IMR-90 (cell line): ENCODE results near the gene RGS12. TPM values are rescaled to one million over a fixed set of nuclear protein-coding genes. Genes with fewer than 3 reads are reported as not detected.

Source experiments
- ATAC-seq: fragments of 200-7000 bp; cut with Tn5 transposase; 2 replicates; pipeline ENCODE4 v1.9.1; 2020; ENCODE audit warnings: low read depth, mild to moderate bottlenecking, moderate library complexity
- BruUV-seq: library from RNA; stranded (reverse); fragments of 400-500 nt; replicated peaks from 2 replicates; lab custom pipeline; 2021; lab: Mats Ljungman, UMichigan
- CTCF ChIA-PET: fragments of 300-600 bp; formaldehyde crosslinking; extraction: SDS; loops from one replicate; lab custom pipeline; 2021; ENCODE audit warnings: antibody characterized with exemption; lab: Yijun Ruan, JAX
- POLR2A ChIA-PET: fragments of 300-600 bp; sonication (Branson Sonifier 250); formaldehyde crosslinking; loops from one replicate; lab custom pipeline; 2022; ENCODE audit warnings: antibody characterized with exemption; ENCODE audit not compliant: unreplicated experiment; lab: Charles Lee
- DNase-seq: peaks from one replicate; pipeline ENCODE4 v3.0.0; 2013
- H2AFZ ChIP-seq: replicated peaks from 2 replicates; pipeline ENCODE3; 2013; ENCODE audit warnings: low read length, mild to moderate bottlenecking; ENCODE audit not compliant: poor library complexity
- H2AK5ac ChIP-seq: 2 replicates; pipeline ENCODE4 v1.6.1; 2013; ENCODE audit warnings: low read depth, low read length, inconsistent platforms
- H2AK9ac ChIP-seq: replicated peaks from 2 replicates; pipeline ENCODE3; 2013; ENCODE audit warnings: mild to moderate bottlenecking, low read depth, low read length, moderate library complexity; ENCODE audit not compliant: poor library complexity
- H2BK120ac ChIP-seq: 2 replicates; pipeline ENCODE4 v1.6.1; 2013; ENCODE audit warnings: low read depth, low read length, inconsistent platforms
- H2BK15ac ChIP-seq: 3 replicates; pipeline ENCODE4 v1.6.1; 2013; ENCODE audit warnings: low read depth, low read length, inconsistent platforms
- H2BK20ac ChIP-seq: 2 replicates; pipeline ENCODE4 v1.6.1; 2013; ENCODE audit warnings: low read depth, mild to moderate bottlenecking, inconsistent platforms, low read length, moderate library complexity
- H2BK5ac ChIP-seq: 2 replicates; pipeline ENCODE4 v1.6.1; 2013; ENCODE audit warnings: mild to moderate bottlenecking, low read depth, low read length, inconsistent platforms; ENCODE audit not compliant: poor library complexity, severe bottlenecking
- H3K14ac ChIP-seq: replicated peaks from 2 replicates; pipeline ENCODE4 v1.6.1; 2013; ENCODE audit warnings: low read depth, low read length, inconsistent platforms
- H3K18ac ChIP-seq: 2 replicates; pipeline ENCODE4 v1.6.1; 2013; ENCODE audit warnings: low read depth, low read length, control low read depth
- H3K23ac ChIP-seq: 2 replicates; pipeline ENCODE4 v1.6.1; 2013; ENCODE audit warnings: low read depth, low read length, inconsistent platforms
- H3K27ac ChIP-seq: 2 replicates; pipeline ENCODE4 v1.5.1; 2013; ENCODE audit warnings: mild to moderate bottlenecking, control low read depth, low read length; ENCODE audit not compliant: insufficient read depth
- H3K27me3 ChIP-seq: 2 replicates; pipeline ENCODE4 v1.6.1; 2013; ENCODE audit warnings: low read length; ENCODE audit not compliant: control insufficient read depth, insufficient read depth
- H3K36me3 ChIP-seq: 2 replicates; pipeline ENCODE4 v1.6.1; 2013; ENCODE audit warnings: low read length, mixed read lengths; ENCODE audit not compliant: control insufficient read depth, insufficient read depth
- H3K4ac ChIP-seq: 2 replicates; pipeline ENCODE4 v1.6.1; 2013; ENCODE audit warnings: low read depth, low read length, inconsistent platforms
- H3K4me1 ChIP-seq: 2 replicates; pipeline ENCODE4 v1.6.1; 2013; ENCODE audit warnings: low read length, mixed read lengths; ENCODE audit not compliant: control insufficient read depth, insufficient read depth
- H3K4me2 ChIP-seq: 2 replicates; pipeline ENCODE4 v1.6.1; 2013; ENCODE audit warnings: low read depth, mild to moderate bottlenecking, control low read depth, low read length, moderate library complexity
- H3K4me3 ChIP-seq: 2 replicates; pipeline ENCODE4 v1.5.1; 2013; ENCODE audit warnings: low read depth, mild to moderate bottlenecking, control low read depth, low read length, moderate library complexity; ENCODE audit not compliant: insufficient read depth
- H3K56ac ChIP-seq: 2 replicates; pipeline ENCODE4 v1.6.1; 2013; ENCODE audit warnings: low read length, inconsistent platforms; ENCODE audit not compliant: insufficient read depth; ENCODE audit errors: extremely low read depth
- H3K79me1 ChIP-seq, 2 experiments: 2 replicates each; pipeline ENCODE4 v1.6.1; 2013; ENCODE audit warnings: low read length in 2 of 2, inconsistent platforms in 1 of 2, low read depth in 1 of 2
- H3K9ac ChIP-seq: 2 replicates; pipeline ENCODE4 v1.6.1; 2013; ENCODE audit warnings: low read depth, low read length, control low read depth
- H3K9me1 ChIP-seq: 2 replicates; pipeline ENCODE4 v1.6.1; 2013; ENCODE audit warnings: low read length, inconsistent platforms; ENCODE audit not compliant: insufficient read depth
- H3K9me3 ChIP-seq: 2 replicates; pipeline ENCODE4 v1.6.1; 2013; ENCODE audit warnings: low read length; ENCODE audit not compliant: control insufficient read depth, insufficient read depth
- H4K20me1 ChIP-seq: 2 replicates; pipeline ENCODE4 v1.6.1; 2013; ENCODE audit warnings: low read length, inconsistent platforms; ENCODE audit not compliant: insufficient read depth
- H4K5ac ChIP-seq: 2 replicates; pipeline ENCODE4 v1.6.1; 2013; ENCODE audit warnings: mild to moderate bottlenecking, low read depth, low read length, control low read depth
- H4K8ac ChIP-seq, 2 experiments: 2 replicates each; pipeline ENCODE4 v1.6.1; 2013; ENCODE audit warnings: low read depth in 2 of 2, low read length in 2 of 2, control low read depth in 1 of 2, inconsistent platforms in 1 of 2
- H4K91ac ChIP-seq: 2 replicates; pipeline ENCODE4 v1.6.1; 2013; ENCODE audit warnings: low read depth, low read length, inconsistent platforms; ENCODE audit not compliant: insufficient read depth
- BHLHE40 ChIP-seq: fragments of 150-350 bp; IDR thresholded peaks from 2 replicates; pipeline ENCODE4 v1.6.1; 2016; ENCODE audit warnings: mild to moderate bottlenecking, low read depth, low read length
- CEBPB ChIP-seq: IDR thresholded peaks from 2 replicates; pipeline ENCODE4 v1.6.1; 2012; ENCODE audit warnings: low read depth, low read length, improper control_type of control experiment
- CHD1 ChIP-seq: IDR thresholded peaks from 2 replicates; pipeline ENCODE4 v1.6.1; 2012; ENCODE audit warnings: low read depth, low read length, improper control_type of control experiment
- FOS ChIP-seq: fragments of 150-350 bp; IDR thresholded peaks from 2 replicates; pipeline ENCODE4 v1.6.1; 2016; ENCODE audit warnings: low read depth, low read length
- MAFK ChIP-seq: IDR thresholded peaks from 2 replicates; pipeline ENCODE4 v1.6.1; 2012; ENCODE audit warnings: low read depth, low read length, improper control_type of control experiment
- MAZ ChIP-seq: IDR thresholded peaks from 2 replicates; pipeline ENCODE4 v1.6.1; 2012; ENCODE audit warnings: low read depth, mild to moderate bottlenecking, low read length, improper control_type of control experiment, moderate library complexity, borderline replicate concordance
- MXI1 ChIP-seq: IDR thresholded peaks from 2 replicates; pipeline ENCODE4 v1.6.1; 2012; ENCODE audit warnings: low read depth, mild to moderate bottlenecking, low read length, moderate library complexity, borderline replicate concordance
- NFE2L2 ChIP-seq: fragments of 150-350 bp; IDR thresholded peaks from 2 replicates; pipeline ENCODE4 v1.6.1; 2016; ENCODE audit warnings: low read depth, mild to moderate bottlenecking, low read length
- POLR2A ChIP-seq: IDR thresholded peaks from 2 replicates; pipeline ENCODE4 v1.6.1; 2012; ENCODE audit warnings: mild to moderate bottlenecking, low read depth, low read length
- RAD21 ChIP-seq: IDR thresholded peaks from 2 replicates; pipeline ENCODE4 v1.6.1; 2012; ENCODE audit warnings: low read length, improper control_type of control experiment
- RCOR1 ChIP-seq: IDR thresholded peaks from 2 replicates; pipeline ENCODE4 v1.6.1; 2012; ENCODE audit warnings: mild to moderate bottlenecking, low read length, improper control_type of control experiment; ENCODE audit not compliant: insufficient replicate concordance
- RFX5 ChIP-seq: IDR thresholded peaks from 2 replicates; pipeline ENCODE4 v1.8.0; 2012; ENCODE audit warnings: low read depth, mild to moderate bottlenecking, low read length, moderate library complexity
- SMC3 ChIP-seq: fragments of 150-350 bp; IDR thresholded peaks from 2 replicates; pipeline ENCODE4 v1.6.1; 2016; ENCODE audit warnings: low read depth, mild to moderate bottlenecking, antibody characterized with exemption, low read length, moderate library complexity
- USF2 ChIP-seq: fragments of 150-350 bp; IDR thresholded peaks from 2 replicates; pipeline ENCODE4 v1.6.1; 2017; ENCODE audit warnings: mild to moderate bottlenecking, antibody characterized with exemption, low read length, low read depth
- WGBS, 2 experiments: methylation state at CpG; one replicate each; pipeline versions ENCODE4 v1.1.5 to v1.1.7; 2013; ENCODE audit warnings: missing lambda C conversion rate in 2 of 2; ENCODE audit not compliant: insufficient read length in 1 of 2; ENCODE audit errors: extremely low coverage in 2 of 2; 5-methylcytosine and 5-hydroxymethylcytosine counted together
- dilution Hi-C: fragments of 300-500 bp; cut with HindIII; formaldehyde crosslinking; loops from one replicate; pipeline ENCODE4 v1.14.3; 2018; ENCODE audit warnings: low sequenced_read_pairs; ENCODE audit not compliant: unreplicated experiment
- in situ Hi-C: fragments of 300-500 bp; cut with MboI; formaldehyde crosslinking; loops from 3 replicates; pipeline ENCODE4 v1.14.3; 2019; ENCODE audit warnings: low sequenced_read_pairs, inconsistent platforms, mixed read lengths
- intact Hi-C: fragments of 100-400 bp; cut with micrococcal nuclease; formaldehyde crosslinking; loops from 2 replicates; pipeline ENCODE4 v1.10.0; 2022
- polyA plus RNA-seq, 3 experiments: library from polyadenylated mRNA; depleted of rRNA; stranded (reverse); fragments of >200 nt; gene quantifications; 2 replicates each; pipeline ENCODE4 v1.2.3, GENCODE V29; 2012; ENCODE audit warnings: low replicate concordance in 1 of 3
- total RNA-seq: library from RNA; depleted of rRNA; stranded (reverse); fragments of >200 nt; gene quantifications from 2 replicates; pipeline ENCODE4 v1.2.3, GENCODE V29; 2012
- TF ChIP-seq, protein P1 (sequence below): fragments of 150-350 bp; IDR thresholded peaks from 2 replicates; pipeline ENCODE4 v1.6.1; 2016; ENCODE audit warnings: low read depth, mild to moderate bottlenecking, low read length, moderate library complexity, borderline replicate concordance
- TF ChIP-seq, protein P2 (sequence below): conservative IDR thresholded peaks from 2 replicates; pipeline ENCODE4 v1.5.1; 2012; ENCODE audit warnings: mild to moderate bottlenecking, low read depth, low read length, improper control_type of control experiment

Gene RGS12
- total and polyA plus RNA-seq, 2 of the 4 experiments (the other 2 are of a cell fraction) = 11.8 to 12.0 TPM

DNA sequence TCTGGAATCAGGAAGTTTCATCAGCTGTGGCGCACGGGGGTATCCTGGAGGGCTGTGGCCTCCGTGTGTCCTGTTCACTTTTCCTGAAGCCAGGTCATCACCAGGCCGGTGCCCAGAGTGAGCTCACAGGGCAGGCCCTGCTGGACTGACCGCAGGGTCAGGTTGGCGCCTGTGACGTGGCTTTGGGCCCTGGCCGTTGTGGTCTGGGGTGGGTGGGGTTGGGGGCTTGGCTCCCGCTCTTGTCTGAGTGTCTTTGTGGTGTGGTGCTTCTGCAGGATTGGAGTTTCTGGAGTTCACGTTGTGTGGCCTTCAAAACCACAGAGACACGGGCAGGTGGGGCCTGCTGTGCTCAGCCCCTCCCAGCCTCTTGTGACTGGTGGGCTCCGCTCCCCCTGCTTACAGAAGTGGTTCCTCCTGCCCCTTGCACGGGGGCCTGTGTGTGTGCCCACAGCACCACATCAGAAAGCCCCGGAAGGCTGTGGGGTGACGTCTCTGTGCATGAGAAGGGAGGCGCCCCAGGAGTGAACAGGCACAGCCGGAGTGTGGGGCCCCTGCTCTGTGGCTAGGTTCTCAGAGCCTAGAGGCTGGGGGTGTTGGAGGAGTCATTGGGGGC is 9.5 kb downstream of the RGS12 start:
- CTCF ChIA-PET = no interaction called here
- no peak overlapping the region for H3K27ac ChIP-seq
- no peak overlapping the region for H4K91ac ChIP-seq
- H3K4me3 ChIP-seq = no peak overlapping the region
- H2BK120ac ChIP-seq = no peak overlapping the region
- WGBS, 2 experiments = 80% methylated on average over 5 of the region's 17 CpGs; no CpG with 5 or more reads in 1 of the 2 experiments
- intact Hi-C loops = no loop called here
- POLR2A ChIA-PET = no interaction called here
- H3K18ac ChIP-seq = no peak overlapping the region
- no peak overlapping the region for H2BK15ac ChIP-seq
- no peak overlapping the region for H3K4me2 ChIP-seq
- no peak overlapping the region for H2BK5ac ChIP-seq
- H2BK20ac ChIP-seq = no peak overlapping the region
- no peaks in the 10 kb centered on the region for H3K9me3 ChIP-seq
- H3K4me1 ChIP-seq = peaks cover 23% of the 10 kb centered on the region
- H3K23ac ChIP-seq = no peak overlapping the region
- no TSS peak for BruUV-seq
- dilution Hi-C loops = no loop called here
- no peaks in the 10 kb centered on the region for H3K36me3 ChIP-seq
- TF ChIP-seq, protein P1, sequence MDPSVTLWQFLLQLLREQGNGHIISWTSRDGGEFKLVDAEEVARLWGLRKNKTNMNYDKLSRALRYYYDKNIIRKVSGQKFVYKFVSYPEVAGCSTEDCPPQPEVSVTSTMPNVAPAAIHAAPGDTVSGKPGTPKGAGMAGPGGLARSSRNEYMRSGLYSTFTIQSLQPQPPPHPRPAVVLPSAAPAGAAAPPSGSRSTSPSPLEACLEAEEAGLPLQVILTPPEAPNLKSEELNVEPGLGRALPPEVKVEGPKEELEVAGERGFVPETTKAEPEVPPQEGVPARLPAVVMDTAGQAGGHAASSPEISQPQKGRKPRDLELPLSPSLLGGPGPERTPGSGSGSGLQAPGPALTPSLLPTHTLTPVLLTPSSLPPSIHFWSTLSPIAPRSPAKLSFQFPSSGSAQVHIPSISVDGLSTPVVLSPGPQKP = no peak
- no peak for TF ChIP-seq RCOR1
- no peak for TF ChIP-seq CHD1
- no peak for TF ChIP-seq POLR2A
- no peak for TF ChIP-seq MXI1
- TF ChIP-seq MAFK = no peak
- no peak for TF ChIP-seq USF2
- TF ChIP-seq MAZ = no peak
- TF ChIP-seq, protein P2, sequence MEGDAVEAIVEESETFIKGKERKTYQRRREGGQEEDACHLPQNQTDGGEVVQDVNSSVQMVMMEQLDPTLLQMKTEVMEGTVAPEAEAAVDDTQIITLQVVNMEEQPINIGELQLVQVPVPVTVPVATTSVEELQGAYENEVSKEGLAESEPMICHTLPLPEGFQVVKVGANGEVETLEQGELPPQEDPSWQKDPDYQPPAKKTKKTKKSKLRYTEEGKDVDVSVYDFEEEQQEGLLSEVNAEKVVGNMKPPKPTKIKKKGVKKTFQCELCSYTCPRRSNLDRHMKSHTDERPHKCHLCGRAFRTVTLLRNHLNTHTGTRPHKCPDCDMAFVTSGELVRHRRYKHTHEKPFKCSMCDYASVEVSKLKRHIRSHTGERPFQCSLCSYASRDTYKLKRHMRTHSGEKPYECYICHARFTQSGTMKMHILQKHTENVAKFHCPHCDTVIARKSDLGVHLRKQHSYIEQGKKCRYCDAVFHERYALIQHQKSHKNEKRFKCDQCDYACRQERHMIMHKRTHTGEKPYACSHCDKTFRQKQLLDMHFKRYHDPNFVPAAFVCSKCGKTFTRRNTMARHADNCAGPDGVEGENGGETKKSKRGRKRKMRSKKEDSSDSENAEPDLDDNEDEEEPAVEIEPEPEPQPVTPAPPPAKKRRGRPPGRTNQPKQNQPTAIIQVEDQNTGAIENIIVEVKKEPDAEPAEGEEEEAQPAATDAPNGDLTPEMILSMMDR = no peak
- TF ChIP-seq CEBPB = no peak
- no peak for TF ChIP-seq BHLHE40
- no peak for TF ChIP-seq SMC3
- TF ChIP-seq FOS = no peak
- no peak for TF ChIP-seq NFE2L2
- no peak for TF ChIP-seq RFX5
- no peak for TF ChIP-seq RAD21
- H4K20me1 ChIP-seq = peaks cover 60% of the 10 kb centered on the region
- H4K8ac ChIP-seq = no peak overlapping the region
- ATAC-seq (no peak), DNase-seq (no peak)
- no peak overlapping the region for H4K5ac ChIP-seq
- no peak overlapping the region for H2AFZ ChIP-seq
- H3K56ac ChIP-seq = no peak overlapping the region
- peaks cover 41 to 80% of the 10 kb centered on the region in 2 experiments for H3K79me1 ChIP-seq
- in situ Hi-C loops = no loop called here
- H3K27me3 ChIP-seq = no peaks in the 10 kb centered on the region
- H3K4ac ChIP-seq = no peak overlapping the region
- H3K9ac ChIP-seq = no peak overlapping the region
- 0 out of 2 replicates have a peak overlapping the region, but pooled peaks have one; percentile 29 for H3K14ac ChIP-seq
- H2AK9ac ChIP-seq = no peak overlapping the region
- H3K9me1 ChIP-seq = peaks cover 26% of the 10 kb centered on the region
- no peak overlapping the region for H2AK5ac ChIP-seq
